ENCODE data around the gene GULP1.
"Not testable (repeated sequence)": the region's sequence is repeated elsewhere in the genome, so short reads cannot be mapped to it uniquely, and the experiment has no call there.

GULP1 gene

DNA sequence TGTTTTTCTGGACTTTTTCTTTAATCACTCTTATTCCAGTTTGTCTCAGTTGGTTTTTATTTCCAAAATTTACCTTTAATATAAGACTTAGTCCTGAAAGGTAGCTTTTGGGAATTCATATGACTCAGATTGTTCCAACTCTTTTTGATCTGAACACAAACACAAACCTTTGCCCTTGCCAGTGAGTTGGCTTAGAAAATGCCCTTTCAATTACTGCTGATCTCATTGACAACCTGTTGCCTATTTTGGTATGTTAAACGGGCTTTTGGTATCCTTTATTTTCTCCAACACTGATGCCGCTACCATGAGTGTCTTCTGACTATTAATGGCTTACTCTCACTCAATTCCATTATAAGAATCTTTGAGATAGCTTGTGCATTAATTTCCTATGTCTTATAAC is 143.4 kb downstream of the GULP1 start:
- DNase-seq: no peak

DNA sequence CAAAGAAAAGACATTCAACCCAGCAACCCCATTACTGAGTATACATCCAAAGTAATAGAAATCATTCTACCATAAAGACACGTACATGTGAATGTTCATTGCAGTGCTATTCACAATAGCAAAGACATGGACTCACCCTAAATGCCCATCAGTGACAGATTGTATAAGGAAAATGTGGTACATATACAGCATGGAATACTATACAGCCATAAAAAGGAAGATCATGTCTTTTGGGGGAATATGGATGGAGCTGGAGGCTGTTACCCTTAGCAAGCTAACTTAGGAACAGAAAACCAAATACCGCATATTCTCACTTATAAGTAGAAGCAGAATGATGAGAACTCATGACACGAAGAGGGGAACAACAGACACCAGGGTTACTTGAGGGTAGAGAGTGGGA is 145.9 kb downstream of the GULP1 start:
- no peak for DNase-seq

DNA sequence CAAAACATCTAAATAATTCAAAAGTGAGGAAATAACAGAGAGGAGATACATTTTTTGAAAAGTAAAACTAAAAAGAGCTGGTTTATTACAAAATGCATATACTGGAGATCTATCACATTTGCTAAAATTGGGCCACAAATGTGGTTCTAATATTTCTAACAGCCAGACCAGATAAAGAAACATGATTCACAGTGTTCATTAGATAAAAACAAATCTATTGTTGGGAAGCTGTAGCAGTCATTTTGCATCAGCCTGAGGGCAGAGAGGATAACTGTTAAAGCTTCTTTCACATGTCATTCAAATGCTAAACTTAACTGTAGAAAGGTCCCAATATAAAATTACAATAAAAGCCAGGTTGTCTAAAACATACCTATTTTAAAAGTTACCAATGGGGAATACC is 148.3 kb downstream of the GULP1 start:
- DNase-seq: no peak

DNA sequence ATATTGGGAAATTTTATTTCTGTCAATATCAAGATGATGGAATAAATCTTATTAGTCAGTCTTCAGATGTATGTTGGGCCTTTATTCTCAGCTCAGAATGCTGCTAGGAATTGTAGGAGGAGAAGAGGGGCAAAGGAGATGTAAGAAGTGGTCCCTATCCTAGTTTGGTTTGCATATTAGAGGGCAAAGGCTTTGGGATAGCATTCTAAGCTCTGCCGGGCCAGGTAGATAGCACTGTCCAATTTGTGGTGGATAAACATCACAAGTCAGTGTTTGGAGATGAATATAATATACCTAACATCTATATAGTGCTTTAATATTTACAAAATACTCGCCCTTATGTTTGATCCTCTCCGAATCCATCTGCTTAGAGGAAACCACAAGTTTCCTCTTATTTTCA is 149.2 kb downstream of the GULP1 start:
- no peak for DNase-seq

DNA sequence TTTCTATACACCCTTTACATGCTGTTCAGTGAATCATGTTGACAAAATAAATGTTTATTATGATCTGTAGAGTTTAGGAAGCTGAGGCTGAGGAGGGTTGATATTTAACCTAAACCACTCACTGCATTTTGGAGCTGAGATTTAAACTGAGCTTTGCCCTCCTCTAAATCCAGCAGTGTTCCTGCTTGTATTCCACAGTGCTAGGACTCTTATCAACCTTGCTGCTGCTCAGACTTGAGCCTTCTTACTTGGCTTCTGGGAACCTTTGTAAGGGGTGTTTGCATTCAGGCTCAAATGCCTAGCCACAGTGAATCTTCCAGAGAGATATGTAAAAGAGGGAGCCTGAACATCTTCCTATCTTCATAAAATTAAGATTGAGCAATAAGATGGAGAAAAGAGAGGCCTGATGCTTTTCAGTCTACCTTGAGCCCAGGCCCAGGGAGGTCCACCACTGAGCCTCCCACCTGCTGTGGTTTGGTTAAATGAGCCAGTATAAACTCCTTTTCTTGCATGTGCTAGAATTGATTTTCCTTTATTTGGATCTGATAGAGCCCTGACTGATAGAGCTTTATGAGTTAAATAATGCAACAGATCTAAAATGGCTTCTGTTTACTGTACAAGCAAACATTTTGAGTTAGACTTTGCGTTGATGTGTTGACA is 149.7 kb downstream of the GULP1 start:
- no peak for DNase-seq

DNA sequence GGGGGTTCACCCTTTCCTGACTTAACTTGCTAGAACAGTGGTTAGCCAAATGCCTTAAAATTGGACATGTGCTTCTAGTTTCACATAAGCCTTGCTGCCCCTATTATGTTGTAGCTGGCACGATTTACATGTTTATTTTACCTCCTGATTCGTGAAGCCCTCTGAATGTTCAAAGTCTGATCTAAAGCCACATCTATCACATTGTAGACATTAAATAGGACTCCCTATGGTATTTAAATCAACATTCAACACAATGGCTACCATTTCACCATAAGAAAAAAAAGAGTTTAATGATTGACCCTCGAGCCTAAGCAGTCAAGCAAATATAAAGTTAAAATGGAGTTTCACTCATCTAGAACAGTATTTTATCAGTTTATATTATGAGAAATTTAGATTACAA is 151.5 kb downstream of the GULP1 start:
- DNase-seq: no peak

DNA sequence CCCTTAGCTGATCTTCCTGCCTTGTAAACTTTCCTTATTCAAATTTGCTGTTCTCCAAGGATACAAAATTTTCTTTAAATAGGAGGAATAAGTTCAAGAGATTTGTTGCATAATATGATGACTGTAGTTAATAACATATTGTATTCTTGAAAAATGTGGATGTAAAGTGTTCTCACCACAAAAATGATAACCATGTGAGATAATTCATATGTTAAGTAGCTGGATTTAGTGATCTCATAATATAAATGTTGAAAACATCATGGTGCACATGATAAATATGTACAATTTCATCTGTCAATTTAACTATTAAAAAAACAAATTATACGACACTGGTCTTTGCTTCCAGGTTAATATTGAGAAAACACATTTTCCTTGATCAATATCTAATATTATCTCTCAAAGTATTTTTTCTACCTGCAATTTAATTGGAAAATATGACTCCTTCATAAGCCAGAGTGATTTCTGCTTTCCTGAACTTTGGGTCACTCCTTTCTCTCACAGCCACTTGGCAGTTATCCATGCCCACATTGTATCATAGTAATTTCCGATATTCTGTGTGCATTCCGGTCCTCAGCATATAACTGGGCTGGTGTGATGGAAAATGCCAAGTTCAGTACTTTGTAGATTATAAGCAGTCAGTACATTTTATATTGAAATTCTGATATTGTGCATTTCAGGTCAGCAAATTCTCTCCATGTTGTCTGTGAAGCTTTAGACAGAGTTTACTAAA is 152.6 kb downstream of the GULP1 start:
- no peak for DNase-seq

DNA sequence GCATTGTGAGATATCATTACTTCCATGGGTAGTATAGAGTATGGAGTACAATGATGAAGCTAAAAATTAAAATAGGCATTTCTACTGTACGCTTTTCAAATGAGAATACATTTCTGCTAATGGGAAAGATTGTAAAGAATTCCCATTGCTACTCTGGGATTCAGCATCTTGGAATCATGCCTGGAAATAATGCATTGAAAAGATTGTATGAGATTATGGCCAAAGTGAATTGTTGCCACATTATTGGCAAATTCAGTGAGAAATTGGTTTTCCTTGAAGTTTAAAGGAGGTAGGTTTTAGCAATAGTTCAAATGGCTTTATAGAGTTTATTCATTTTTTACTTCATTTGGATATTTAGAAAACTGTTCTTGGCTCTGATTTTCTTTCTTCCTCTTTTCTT is 157.9 kb downstream of the GULP1 start:
- DNase-seq: no peak

DNA sequence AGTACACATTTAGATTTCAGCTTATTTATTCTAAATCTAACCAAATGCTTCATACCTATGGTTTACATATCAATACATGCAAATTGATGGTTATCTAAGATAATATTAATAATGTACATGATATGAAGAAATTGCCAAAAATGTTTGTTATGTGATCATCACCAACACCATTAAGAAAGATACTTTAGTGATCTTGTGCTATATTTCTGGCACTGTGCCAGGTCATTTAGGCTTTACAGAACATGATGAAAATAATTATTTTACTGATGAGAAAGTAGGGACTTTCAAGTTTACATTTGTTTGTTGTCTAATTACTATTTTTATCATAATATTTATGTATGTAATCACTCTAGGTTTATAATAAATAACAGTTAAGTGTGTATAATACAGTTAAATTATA is 158.3 kb downstream of the GULP1 start:
- DNase-seq: no peak

DNA sequence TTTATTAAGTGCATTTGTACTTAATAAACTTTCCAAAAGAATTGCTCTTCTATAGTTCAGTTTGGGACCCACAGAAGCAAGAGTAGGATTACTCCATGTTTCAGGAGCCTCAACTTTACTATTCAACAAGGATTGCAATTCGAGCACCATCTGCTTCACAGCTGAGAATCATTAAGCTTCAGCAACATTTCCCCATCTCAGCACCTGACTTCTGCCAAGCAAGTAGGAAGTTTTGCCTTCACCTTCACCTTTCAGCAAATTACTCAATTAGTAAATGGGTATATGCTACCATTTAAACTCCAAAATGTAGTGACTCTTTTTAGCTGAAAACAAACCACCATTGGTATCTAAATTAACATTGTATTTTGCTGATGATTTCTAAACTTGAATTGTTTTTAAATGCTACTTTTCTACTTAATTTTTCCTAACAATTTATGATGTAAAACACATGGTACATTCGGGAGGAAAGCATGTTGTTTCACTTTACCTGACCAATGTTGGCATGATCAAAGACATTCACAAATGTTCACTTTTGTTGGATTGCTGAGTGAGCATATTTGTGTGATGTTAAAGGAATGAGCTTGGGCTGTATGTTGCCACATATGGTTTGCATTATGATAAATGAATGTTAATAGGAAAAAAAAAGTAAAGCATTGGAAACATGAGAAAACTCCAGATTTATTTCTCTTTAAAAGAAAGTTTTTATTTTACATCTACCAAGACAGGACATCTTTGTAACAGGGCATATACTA is 159.2 kb downstream of the GULP1 start:
- no peak for DNase-seq

DNA sequence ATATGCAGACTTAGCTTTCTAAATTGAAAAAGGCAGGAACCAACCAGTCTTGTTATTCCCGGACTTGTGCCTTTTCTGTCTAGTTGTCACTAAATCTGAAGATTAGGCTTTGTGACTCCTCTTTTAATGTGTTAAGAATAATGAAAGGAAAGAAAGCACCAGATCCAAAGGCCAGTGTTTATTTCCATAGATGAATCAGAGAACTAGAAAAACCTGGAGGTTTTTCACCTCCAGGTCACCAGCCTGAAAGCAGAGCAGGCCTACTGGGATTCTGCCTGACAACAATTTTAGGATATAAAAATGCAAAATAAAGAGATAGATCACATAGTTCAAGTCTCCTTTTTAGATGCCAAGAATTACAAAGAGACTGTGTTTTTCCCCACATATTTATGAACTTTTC is 160.4 kb downstream of the GULP1 start:
- no peak for DNase-seq

DNA sequence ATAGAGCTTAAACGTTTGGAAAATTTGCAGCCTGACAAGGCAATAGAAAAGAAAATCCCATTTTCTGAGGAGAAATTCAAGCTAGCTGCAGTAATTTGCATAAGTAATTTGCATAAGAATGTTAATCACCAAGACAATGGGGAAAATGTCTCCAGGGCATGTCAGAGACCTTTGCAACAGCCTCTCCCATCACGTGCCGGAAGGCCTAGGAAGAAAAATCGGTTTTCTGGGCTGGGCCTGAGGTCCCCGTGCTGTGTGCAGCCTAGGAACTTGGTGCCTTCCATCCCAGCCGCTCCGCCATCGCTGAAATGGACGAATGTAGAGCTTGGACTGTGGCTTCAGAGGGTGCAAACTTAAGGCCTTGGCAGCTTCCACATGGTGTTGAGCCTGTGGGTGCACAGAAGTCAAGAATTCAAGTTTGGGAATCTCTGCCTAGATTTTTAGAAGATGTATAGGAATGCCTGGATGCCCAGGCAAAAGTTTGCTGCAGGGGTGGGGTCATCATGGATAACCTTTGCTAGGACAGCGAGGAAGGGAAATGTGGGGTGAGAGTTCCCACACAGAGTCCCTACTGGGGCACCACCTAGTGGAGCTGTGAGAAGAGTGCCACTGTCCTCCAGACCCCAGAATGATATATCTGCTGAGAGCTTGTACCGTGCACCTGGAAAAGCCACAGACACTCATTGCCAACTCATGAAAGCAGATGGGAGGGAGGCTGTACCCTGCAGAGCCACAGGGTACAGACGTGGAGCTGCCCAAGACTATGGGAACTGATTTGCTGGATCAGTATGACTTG is 164.6 kb downstream of the GULP1 start:
- no peak for DNase-seq

DNA sequence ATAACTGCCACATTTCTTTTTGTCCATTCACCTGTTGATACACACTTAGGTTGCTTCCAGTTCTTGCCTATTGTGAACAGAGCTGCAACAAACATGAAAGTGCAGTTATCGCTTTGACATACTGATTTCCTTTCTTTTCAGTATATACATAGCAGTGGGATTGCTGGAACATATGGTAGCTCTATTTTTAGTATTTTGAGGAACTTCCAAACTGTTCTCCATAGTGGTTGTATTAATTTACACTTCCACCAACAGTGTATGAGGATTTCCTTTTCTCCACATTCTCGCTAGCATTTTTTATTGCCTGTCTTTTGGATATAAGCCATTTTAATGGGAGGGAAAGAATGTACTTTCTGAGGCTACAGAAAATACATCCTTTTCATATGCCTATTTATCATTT is 167.4 kb downstream of the GULP1 start:
- DNase-seq: no peak

DNA sequence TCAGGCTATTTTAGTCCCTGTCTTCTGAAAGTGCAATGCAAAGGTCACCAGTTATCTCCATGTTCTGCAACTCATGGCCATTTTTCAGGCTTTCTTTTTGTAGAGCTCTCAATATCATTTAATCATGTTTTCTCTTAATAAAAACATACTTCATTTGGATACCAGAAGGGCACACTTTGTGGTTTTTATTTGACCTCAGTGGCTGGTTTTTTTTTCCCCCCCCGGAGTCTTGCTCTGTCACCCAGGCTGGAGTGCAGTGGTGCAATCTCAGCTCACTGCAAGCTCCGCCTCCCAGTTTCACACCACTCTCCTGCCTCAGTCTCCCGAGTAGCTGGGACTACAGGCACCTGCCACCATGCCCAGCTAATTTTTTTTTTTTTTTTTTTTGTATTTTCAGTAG is 174.4 kb downstream of the GULP1 start:
- DNase-seq: not testable (repeated sequence)

DNA sequence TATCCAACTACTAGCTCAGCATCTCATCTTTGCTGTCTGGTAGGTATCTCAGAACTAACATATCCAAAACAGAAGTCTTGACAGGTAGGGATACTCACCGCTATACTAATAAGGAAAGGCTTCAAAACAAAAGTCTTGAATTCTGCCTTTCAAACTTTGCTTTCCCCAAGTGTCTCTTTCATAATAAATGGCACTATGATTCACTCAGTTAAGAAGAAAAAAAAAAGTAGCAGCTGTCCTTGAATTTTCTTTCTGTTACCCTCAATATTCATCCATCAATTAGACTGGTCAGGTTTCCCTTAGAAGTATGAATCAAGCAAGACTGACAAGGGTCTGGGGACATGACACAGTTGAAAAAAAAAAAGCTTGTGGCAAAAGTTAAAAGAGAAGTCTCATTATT is 175.1 kb downstream of the GULP1 start:
- DNase-seq: no peak

DNA sequence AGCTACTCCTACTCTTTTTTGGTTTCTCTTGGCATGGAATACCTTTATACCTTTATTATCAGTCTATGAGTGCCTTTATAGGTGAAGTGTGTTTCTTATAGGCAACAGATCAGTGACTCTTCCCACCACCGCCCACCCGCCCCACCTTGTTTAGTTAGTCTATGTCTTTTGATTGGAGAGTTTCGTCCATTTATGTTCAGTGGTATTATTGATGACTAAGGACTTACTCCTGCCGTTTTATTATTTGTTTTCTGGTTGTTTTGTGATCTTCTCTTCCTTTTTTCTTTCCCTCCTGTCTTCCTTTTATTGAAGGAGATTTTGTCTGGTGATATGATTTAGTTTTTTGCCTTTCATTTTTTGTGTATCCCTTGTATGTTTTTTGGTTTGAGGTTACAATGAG is 179.5 kb downstream of the GULP1 start:
- DNase-seq: no peak

DNA sequence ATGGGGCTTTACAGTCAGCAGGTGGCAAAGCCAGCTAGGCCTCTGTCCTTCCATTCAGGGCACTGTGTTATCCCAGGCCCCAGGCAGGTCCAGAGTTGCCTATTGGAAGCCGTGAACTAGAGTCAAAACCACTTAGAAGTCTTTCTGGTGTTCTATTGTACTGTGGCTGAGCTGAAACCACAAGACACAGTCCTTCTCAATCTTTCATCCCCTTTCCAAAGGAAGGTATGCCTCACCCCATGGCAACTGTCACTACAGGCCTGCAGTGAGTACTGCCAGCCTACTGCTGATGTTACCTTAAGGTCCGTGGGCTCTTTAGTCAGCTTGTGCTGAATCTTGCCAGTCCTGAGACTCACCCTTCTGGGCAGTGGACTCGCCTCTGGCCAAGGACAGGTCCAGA is 181.6 kb downstream of the GULP1 start:
- no peak for DNase-seq

DNA sequence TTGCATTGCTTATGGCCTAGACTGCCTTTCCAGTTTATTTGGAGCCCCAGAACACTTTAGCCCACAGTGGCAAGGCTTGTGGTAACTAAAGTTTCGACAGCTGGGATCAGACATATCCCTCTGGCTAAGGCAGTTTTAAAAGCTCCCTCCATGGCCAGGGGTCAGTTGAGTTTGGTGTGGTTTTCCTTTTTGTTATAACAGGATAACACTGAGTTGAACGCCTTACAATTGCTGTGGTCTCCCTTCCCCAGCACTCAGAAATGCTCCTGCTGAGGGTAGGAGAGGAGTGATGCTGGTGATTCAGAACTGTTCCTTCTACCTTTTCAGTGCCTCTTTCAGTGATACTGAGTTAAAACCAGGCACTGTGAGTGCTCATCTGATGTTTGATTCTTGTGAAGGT is 182.6 kb downstream of the GULP1 start:
- DNase-seq: no peak

DNA sequence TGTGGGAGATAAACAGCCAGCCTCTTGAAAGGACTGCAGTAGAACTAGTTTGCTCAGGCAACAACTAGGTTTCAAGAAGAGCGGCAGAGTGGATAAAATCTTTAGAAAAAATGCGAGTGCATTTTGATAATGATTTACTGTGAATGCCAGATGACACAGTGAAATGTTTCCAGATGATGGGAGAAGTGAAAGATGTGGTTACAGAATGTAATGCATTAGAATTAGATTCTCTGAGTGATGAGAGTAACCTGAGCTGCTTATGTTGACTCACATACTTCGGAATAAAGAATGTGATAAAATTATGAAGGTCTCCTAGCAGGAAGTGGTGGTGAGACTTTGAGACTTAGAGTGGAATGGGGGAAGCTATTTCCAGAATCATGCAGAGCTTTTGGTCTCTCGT is 184.3 kb downstream of the GULP1 start:
- DNase-seq: no peak

DNA sequence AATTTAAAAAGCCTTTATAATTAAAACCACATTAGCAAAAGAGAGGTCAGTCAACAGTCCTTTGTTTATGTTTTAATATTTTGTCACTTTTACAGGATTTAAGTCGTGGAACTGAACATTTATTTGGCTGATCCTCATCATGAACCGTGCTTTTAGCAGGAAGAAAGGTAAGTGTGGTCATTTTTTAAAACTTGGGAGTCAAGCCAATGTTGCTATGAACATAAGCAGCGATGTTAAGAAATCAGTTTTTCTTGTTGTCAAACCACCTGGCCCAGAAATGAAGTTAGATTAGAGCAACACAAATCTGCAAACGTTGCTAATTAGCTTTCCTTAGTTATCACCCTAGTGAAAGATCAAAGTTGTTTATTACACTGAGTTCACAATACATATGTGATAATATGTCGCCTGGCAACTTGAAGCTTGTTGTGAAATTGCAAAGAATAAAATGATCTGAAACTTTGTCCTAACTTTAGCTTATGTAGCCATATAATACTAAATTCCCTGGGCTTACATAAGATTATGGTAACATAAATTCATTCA is 186.0 kb downstream of the GULP1 start:
- DNase-seq: no peak

DNA sequence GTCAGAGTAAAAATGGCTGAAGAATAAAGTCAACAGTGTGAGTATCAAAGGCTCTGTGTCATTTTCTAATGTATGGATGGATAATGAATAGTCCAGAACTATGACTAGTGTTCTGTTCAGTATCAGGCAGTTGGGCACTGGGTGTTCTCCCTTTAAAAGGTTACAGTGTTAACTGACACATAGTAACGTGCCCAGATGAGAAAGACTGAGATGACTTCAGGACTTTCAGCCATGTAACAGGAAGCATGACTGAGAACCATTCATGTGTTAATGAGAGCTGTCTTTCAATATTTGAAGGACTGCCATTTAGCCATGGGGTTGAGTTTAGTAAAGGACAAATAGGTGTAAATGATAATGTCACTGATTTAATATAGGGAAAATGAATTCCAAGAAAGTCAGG is 187.1 kb downstream of the GULP1 start:
- DNase-seq: peak; percentile 2

DNA sequence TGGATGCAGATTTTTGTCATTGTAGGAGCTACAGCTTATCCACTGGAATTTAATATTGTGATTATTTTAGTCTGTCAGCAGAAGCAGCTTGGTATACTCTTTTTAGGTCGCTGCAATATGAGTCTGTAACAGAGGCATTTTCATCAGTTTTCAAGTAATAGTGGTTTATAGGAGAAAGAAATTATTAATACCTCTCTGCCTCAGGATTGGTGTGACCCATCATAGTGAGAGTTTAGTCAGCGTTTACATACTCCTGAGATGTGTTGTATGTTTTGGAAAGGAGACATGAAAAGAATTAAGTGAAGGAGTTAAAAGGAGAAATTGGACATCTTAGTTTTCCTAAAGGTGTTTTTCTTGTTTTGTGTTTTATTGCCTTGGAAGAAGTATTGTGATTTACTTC is 189.8 kb downstream of the GULP1 start:
- DNase-seq: no peak

DNA sequence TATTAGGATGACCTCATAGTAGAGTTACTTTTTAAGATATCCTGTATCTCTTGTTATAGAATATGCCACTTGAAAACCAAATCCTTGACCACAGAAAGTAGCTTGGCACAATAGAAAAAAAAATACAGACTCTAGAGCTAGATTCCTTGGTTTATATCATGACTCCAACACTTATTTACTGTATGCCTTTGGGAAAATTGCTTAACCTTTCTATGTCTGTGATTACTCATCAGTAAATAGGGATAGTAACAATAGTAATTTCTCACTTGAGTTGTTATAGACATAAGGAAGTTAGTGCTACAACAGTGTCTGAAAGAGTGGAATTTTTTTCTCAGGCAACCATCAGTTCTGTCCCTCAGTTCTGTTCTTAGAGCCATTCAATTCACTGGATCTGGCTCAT is 193.8 kb downstream of the GULP1 start:
- DNase-seq: no peak

Measured in activated CD4-positive, alpha-beta T cell treated with anti-CD3 and anti-CD28 coated beads, Interleukin-2, amount 50 U/mL, for 16 hours (primary cell).